Kidney glomerular epithelial cell (primary cell): Measurements from ENCODE around the gene HDHD5.

Source experiments
- DNase-seq: peaks from one replicate; lab custom pipeline; 2025; lab: John Stamatoyannopoulos, UW

Gene HDHD5

GRCh38 chr22:17105143-17106129 is 53.6 kb downstream of the HDHD5 start:
- DNase-seq = no peak

- DNase-seq = no peak
These were observed 54.6 kb downstream of the HDHD5 start for GRCh38 chr22:17104336-17104935.

GRCh38 chr22:17103351-17103750 is 55.7 kb downstream of the HDHD5 start:
- no peak for DNase-seq

GRCh38 chr22:17102297-17102667 is 56.8 kb downstream of the HDHD5 start:
- no peak for DNase-seq

DNA sequence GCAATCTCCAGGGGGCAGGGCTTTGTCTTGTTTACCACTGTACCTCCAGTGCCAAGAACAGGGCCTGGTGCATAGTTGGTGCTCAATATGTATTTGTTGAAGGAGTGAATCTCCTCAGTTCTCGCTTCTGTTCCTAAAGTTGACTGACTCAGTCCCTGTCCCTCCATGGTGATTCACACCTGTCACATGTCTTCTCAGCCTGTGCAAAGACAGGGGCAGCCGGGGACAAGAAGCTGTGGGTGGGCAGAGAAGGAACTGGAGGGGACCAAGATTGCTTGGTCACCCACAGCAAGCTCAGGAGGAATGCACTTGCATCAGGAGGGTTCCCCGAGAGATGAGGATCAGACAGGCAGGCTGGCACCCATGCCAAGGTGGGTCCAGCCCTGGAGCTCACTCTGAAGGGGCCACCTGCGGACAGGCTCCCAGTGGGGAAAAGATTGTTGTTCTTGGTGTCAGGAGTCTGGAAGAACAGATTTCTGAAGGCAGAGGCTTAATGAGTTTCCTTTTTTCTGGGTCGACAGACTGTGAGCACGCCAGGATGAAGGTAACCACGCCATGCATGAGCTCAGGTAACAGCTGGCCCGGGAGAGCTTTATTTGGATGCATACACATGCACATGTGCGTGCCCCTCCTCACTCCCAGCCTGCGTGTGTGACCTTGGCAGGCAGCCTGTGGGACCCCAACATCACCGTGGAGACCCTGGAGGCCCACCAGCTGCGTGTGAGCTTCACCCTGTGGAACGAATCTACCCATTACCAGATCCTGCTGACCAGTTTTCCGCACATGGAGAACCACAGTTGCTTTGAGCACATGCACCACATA is 57.4 kb downstream of the HDHD5 start:
- DNase-seq = no peak

GRCh38 chr22:17100621-17101020 is 58.5 kb downstream of the HDHD5 start:
- DNase-seq = no peak

DNA sequence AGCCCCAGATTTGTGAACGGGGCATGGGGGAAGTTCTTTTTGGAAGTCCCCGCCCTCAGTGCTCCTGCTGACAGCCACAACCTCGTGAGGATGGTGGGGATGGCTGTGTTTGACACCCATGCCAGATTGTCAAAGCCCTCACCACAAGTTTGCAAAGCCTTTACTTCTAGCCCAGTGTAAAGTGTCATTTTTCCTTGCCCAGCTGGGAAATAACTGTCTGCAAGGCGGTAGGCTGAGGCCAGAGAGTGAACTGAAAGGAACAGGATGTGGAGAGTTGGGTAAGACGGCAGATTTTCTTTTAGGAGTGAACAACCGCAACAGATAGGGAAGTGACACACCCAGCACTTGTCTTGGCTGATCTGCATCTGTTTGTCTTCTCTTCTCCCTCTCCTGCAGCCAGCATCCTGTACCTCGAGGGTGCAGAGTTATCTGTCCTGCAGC is 60.7 kb downstream of the HDHD5 start:
- DNase-seq = no peak

GRCh38 chr22:17097701-17098100 is 61.4 kb downstream of the HDHD5 start:
- no peak for DNase-seq

GRCh38 chr22:17097062-17097461 is 62.0 kb downstream of the HDHD5 start:
- DNase-seq = no peak

DNA sequence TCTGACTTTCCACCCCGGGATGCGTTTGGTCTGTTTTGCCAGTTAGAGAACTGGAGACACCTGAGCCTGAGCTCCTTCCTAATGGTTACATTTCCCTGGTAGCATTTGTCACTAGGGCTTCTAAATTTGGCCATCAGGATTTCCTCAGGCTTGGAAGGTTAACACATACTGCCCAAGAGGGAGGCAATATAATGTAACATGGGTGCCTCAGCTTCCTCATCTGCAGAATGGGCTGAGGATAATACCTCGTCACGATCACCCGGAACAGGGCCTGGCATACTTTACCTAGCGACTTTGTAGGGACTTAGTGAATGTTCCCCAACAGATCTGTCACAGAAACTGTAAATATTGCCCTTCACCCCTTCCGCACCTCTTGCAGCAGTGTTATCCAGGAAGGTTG is 63.0 kb downstream of the HDHD5 start:
- DNase-seq = no peak

GRCh38 chr22:17095538-17095937 is 63.5 kb downstream of the HDHD5 start:
- no peak for DNase-seq

GRCh38 chr22:17093081-17093480 is 66.0 kb downstream of the HDHD5 start:
- DNase-seq = no peak

DNA sequence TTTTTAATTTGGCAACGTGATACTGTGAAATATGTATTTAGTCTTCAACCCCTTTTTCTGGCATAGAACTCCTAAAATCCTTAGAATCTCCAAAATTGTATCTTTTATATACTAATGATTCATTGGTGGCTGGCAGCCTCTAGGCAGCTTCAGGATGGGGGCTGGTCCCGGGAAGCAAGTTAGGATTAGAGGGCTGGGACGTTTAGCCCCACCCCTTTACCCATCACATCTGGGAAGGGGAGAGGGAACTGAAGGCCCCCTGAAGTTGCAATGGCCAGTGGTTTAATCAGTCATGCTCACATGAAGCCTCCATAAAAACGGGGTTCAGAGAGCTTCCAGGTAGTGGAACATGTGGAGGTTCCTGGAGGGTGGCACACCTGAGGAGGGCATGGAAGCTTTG is 67.2 kb downstream of the HDHD5 start:
- no peak for DNase-seq

GRCh38 chr22:17090550-17090949 is 68.5 kb downstream of the HDHD5 start:
- no peak for DNase-seq
